ENCODE results near the gene MARCHF10. TPM values are rescaled to one million over a fixed set of nuclear protein-coding genes. Genes with fewer than 3 reads are reported as not detected.

The MARCHF10 gene
- total and polyA plus RNA-seq, 2 of the 13 experiments (the other 11 are each of a cell fraction or from before 2014, with no cell fraction given), result not detected

DNA sequence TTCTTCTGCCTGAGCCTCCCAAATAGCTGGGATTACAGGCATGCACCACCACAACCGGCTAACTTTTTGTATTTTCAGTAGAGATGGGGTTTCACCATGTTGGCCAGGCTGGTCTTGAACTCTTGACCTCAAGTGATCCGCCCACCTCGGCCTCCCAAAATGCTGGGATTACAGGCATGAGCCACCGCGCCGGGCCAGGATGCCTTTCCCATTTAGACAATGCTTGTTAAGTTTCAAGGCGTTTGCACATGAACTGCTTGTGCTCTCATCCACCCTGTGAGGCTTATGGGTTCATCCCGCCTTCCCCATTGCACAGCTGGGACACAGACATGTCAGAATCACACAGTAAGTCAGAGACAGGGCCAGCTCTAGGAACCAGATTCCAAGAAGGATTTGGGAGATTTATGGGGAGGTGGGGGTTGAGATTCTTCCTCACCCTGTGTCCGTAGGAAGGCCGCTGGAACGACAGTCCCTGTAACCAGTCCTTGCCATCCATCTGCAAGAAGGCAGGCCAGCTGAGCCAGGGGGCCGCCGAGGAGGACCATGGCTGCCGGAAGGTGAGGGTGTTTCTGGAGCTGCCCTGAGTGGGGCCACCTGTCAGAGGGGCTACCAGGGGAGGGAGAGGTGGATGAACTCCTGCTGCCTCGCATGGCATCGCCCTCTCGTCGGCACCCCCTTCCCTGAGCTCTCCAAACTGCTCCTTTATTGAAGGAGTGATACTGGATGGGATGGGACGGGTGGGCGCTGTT is 134.3 kb downstream of the MARCHF10 start (continued):
- TF ChIP-seq, protein P1, sequence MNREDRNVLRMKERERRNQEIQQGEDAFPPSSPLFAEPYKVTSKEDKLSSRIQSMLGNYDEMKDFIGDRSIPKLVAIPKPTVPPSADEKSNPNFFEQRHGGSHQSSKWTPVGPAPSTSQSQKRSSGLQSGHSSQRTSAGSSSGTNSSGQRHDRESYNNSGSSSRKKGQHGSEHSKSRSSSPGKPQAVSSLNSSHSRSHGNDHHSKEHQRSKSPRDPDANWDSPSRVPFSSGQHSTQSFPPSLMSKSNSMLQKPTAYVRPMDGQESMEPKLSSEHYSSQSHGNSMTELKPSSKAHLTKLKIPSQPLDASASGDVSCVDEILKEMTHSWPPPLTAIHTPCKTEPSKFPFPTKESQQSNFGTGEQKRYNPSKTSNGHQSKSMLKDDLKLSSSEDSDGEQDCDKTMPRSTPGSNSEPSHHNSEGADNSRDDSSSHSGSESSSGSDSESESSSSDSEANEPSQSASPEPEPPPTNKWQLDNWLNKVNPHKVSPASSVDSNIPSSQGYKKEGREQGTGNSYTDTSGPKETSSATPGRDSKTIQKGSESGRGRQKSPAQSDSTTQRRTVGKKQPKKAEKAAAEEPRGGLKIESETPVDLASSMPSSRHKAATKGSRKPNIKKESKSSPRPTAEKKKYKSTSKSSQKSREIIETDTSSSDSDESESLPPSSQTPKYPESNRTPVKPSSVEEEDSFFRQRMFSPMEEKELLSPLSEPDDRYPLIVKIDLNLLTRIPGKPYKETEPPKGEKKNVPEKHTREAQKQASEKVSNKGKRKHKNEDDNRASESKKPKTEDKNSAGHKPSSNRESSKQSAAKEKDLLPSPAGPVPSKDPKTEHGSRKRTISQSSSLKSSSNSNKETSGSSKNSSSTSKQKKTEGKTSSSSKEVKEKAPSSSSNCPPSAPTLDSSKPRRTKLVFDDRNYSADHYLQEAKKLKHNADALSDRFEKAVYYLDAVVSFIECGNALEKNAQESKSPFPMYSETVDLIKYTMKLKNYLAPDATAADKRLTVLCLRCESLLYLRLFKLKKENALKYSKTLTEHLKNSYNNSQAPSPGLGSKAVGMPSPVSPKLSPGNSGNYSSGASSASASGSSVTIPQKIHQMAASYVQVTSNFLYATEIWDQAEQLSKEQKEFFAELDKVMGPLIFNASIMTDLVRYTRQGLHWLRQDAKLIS (CRISPR knock-in tag; IDR thresholded peaks at IDR 0.05), result no peak

DNA sequence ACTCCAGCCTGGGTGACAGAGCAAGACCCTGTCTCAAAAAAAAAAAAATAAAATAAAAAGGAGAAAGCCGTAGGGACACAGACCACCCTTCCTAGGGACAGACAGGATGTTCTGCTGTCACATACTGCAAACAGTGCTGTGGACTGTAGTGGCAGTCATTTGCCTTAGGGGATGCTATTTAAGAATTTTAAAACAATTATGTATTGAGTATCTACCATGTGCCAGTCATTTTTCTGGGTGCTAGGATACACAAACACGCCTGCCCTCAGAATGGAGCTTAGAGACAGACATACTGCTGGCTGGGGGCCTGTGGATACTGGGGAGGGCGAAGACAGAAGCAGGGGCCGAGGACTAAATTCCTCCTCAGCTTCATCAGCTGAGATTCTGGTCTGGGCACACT is 135.2 kb downstream of the MARCHF10 start:
- Histone ChIP-seq H3K4me1 (ENCODE audit: insufficient read depth, low read length) (peaks cover 5% of the 10 kb centered on the region; the same call in 1 of the 2 replicates), H3K36me3 (replicated peaks in 1 of 2; ENCODE audit: control insufficient read depth in 1 of 2, insufficient read depth in 2 of 2, low read length in 2 of 2) (no peaks in the 10 kb centered on the region), H3K27ac (ENCODE audit: extremely low read length, insufficient read depth, low read length) (no peak overlapping the region), H3K27me3 (ENCODE audit: control insufficient read depth in 1 of 2, insufficient read depth in 2 of 2, low read length in 2 of 2) (peaks cover 7 to 52% of the 10 kb centered on the region in 2 experiments; a peak in 3 of 5 replicates), H3K9ac (ENCODE audit: insufficient read depth, low read depth, low read length) (no peak overlapping the region), H3K4me2 (ENCODE audit: low read depth, low read length) (no peak overlapping the region), H4K20me1 (ENCODE audit: insufficient read depth, low read length) (no peaks in the 10 kb centered on the region), H2AFZ (ENCODE audit: low read length) (no peak overlapping the region), H3K79me2 (ENCODE audit: insufficient read depth, low read length) (no peaks in the 10 kb centered on the region), H3K4me3 (replicated peaks in 1 of 3; ENCODE audit: insufficient read depth in 1 of 3, low read depth in 2 of 3, low read length in 3 of 3) (no peak overlapping the region), H3K9me3 (ENCODE audit: low read length) (no peaks in the 10 kb centered on the region)
- intact Hi-C loops (cut with micrococcal nuclease; ENCODE audit: unreplicated experiment) (loop anchor here (1.0 kb wide), 2 partner anchors 295 to 733 kb away; no protein-coding TSS in a partner anchor), in situ Hi-C loops (cut with HindIII; ENCODE audit: extremely low pct_ligation_motif_present, low pct_unique_long_range_greater_than_20kb) (no loop called here)
- DNase-seq (ENCODE audit: low spot score) (no peak), FAIRE-seq (no peak), ATAC-seq (no peak)
- CTCF ChIA-PET (ENCODE audit: low intra/inter-chr PET ratio, low total read pairs), result interaction anchor here (1.0 to 2.0 kb wide), 2 partner anchors 295 to 733 kb away, joined by 3 to 17 read pairs; no protein-coding TSS in a partner anchor
- POLR2A ChIA-PET, result no interaction called here
- 8% methylated on average over 2 of the region's 4 CpGs for WGBS (ENCODE audit: low lambda C conversion rate)
- no TSS peak for BruUV-seq (replicated peaks)
- TF ChIP-seq ZNF737 (CRISPR knock-in tag; IDR thresholded peaks at IDR 0.05; ENCODE audit: borderline replicate concordance) (no peak), BCL6 (CRISPR knock-in tag; IDR thresholded peaks at IDR 0.05) (no peak), HOXA5 (CRISPR knock-in tag; IDR thresholded peaks at IDR 0.05) (no peak), KLF11 (CRISPR knock-in tag; IDR thresholded peaks at IDR 0.05) (no peak), PTBP1 (IDR thresholded peaks at IDR 0.05; ENCODE audit: low read depth, low read length, poor library complexity, severe bottlenecking) (no peak), MTA1 (CRISPR knock-in tag; IDR thresholded peaks at IDR 0.05; ENCODE audit: borderline replicate concordance) (no peak), ZKSCAN1 (IDR thresholded peaks at IDR 0.05; ENCODE audit: low read length) (no peak), ARID2 (CRISPR knock-in tag; IDR thresholded peaks at IDR 0.05; ENCODE audit: borderline replicate concordance) (no peak)
